Nephron progenitor cell (in vitro differentiated cells): ENCODE measurements around the gene VTI1A.

Source experiments
- DNase-seq: peaks from one replicate; pipeline ENCODE4 v3.0.0; 2021
- H3K27ac Mint-ChIP-seq: 2 replicates; pipeline ENCODE4 v1.8.0; 2021; ENCODE audit warnings: mild to moderate bottlenecking, moderate library complexity, mixed read lengths
- H3K27me3 Mint-ChIP-seq: 2 replicates; pipeline ENCODE4 v1.8.0; 2021; ENCODE audit warnings: mild to moderate bottlenecking, low read depth, mixed read lengths; ENCODE audit not compliant: poor library complexity
- H3K36me3 Mint-ChIP-seq: 2 replicates; pipeline ENCODE4 v1.8.0; 2021; ENCODE audit warnings: low read depth, mixed read lengths
- H3K4me1 Mint-ChIP-seq: 2 replicates; pipeline ENCODE4 v1.8.0; 2021; ENCODE audit warnings: mixed read lengths
- H3K4me3 Mint-ChIP-seq: 2 replicates; pipeline ENCODE4 v1.8.0; 2021; ENCODE audit warnings: mild to moderate bottlenecking, moderate library complexity, mixed read lengths
- H3K9me3 Mint-ChIP-seq: 2 replicates; pipeline ENCODE4 v1.8.0; 2021; ENCODE audit warnings: mild to moderate bottlenecking, moderate library complexity, mixed read lengths
- TF ChIP-seq, protein P1 (sequence below): fragments of 200-600 bp; sonication (generic); IDR thresholded peaks from 2 replicates; pipeline ENCODE4 v1.5.0; 2021; ENCODE audit warnings: antibody characterized with exemption

The VTI1A gene

DNA sequence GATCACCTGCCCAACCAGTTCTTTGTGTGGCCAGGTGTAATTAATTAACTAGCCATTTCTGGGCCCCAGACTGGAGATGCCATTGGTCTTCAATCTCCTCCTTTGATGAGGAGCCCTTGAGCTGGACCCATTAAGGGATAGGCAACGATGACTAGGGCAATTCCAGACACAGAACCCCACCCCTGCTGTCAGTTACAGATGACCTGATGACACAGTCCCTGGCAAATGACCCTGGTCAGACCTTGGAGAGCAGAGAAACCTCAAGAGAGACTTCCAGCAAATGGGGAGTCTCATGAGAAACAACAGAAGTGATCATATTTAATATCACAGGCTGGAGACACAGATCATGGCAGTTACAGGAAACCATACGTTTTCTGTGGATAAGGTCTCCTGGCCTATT lies 401.2 kb downstream of the VTI1A start:
- H3K4me3 Mint-ChIP-seq: no peak overlapping the region
- DNase-seq: no peak
- peaks cover 24% of the 10 kb centered on the region for H3K36me3 Mint-ChIP-seq
- TF ChIP-seq, protein P1, sequence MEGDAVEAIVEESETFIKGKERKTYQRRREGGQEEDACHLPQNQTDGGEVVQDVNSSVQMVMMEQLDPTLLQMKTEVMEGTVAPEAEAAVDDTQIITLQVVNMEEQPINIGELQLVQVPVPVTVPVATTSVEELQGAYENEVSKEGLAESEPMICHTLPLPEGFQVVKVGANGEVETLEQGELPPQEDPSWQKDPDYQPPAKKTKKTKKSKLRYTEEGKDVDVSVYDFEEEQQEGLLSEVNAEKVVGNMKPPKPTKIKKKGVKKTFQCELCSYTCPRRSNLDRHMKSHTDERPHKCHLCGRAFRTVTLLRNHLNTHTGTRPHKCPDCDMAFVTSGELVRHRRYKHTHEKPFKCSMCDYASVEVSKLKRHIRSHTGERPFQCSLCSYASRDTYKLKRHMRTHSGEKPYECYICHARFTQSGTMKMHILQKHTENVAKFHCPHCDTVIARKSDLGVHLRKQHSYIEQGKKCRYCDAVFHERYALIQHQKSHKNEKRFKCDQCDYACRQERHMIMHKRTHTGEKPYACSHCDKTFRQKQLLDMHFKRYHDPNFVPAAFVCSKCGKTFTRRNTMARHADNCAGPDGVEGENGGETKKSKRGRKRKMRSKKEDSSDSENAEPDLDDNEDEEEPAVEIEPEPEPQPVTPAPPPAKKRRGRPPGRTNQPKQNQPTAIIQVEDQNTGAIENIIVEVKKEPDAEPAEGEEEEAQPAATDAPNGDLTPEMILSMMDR: no peak
- H3K9me3 Mint-ChIP-seq: peaks cover 35% of the 10 kb centered on the region
- H3K4me1 Mint-ChIP-seq: peaks cover 12% of the 10 kb centered on the region
- H3K27me3 Mint-ChIP-seq: peaks cover 22% of the 10 kb centered on the region
- H3K27ac Mint-ChIP-seq: no peak overlapping the region

DNA sequence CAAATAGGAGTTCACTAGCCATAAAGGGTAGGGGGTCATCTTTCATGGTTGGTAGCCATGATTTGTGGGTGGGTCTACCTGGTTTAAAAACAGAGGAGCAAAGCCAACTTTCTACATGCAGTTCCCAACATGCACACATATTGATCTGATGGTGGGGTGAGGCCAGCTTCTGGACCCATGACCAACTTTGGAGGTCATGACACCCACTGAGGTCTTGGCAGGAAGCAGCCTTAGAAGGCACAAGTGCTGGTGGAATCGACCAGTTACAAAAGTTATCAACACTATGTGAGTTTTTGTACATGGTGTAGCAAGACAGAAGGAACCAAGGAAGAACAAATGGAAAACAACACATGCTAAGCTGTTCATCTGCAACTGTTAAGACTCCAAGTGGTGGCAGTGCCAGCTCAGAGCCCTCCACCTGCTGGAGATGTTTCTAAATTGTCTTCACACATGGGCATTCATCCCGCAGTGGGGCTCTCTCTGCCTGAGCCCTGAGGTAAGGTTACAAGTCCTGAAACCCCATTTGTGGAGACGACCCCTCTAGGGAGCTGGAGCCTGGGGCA lies 401.9 kb downstream of the VTI1A start:
- TF ChIP-seq, protein P1: no peak
- Mint-ChIP-seq H3K9me3 (peaks cover 35% of the 10 kb centered on the region), H3K27ac (no peak overlapping the region), H3K27me3 (peaks cover 24% of the 10 kb centered on the region), H3K4me1 (peaks cover 4% of the 10 kb centered on the region), H3K4me3 (no peak overlapping the region), H3K36me3 (peaks cover 28% of the 10 kb centered on the region)
- no peak for DNase-seq

DNA sequence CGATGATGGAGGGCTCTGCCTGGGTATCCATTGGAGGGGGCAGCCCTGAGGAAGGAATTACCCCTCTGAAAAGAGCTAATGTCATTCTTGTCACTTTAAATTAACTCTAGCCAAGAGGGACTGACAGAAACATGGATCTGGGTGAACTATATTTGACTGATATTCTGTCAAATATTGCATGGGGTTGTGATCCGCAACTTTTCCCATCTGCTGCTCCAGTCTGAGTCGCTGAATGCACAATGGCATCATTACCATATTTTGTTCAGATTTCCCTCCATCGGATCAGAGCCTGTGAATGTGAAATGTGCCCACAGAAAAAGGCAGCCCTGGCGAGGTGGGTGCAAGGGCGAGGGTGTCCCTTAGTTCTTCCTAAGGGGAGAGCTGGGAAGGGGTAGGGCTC lies 402.5 kb downstream of the VTI1A start:
- Mint-ChIP-seq H3K27ac (no peak overlapping the region), H3K27me3 (peaks cover 24% of the 10 kb centered on the region), H3K4me1 (no peaks in the 10 kb centered on the region), H3K9me3 (peaks cover 35% of the 10 kb centered on the region), H3K4me3 (no peak overlapping the region), H3K36me3 (peaks cover 28% of the 10 kb centered on the region)
- no peak for DNase-seq
- TF ChIP-seq, protein P1: no peak

DNA sequence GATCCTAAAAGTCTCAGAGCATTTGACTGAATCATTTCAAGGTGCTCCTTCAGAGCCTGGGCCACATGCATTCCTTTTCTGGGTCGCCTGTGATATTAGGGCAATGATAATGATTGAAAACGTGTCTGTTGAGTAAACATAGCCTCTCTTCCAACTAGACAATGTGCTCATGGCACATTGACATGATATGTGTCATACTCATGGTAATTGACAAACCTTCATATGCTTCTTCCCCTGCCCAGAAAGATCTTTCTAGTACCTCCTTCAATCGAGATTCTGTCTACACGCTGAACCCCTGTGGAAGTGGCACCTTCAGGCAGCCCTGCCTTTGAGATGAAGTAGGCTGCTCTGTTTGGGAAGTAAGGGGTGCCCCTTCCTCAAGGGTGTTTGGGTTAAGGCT lies 404.2 kb downstream of the VTI1A start:
- H3K27me3 Mint-ChIP-seq: peaks cover 25% of the 10 kb centered on the region
- H3K4me3 Mint-ChIP-seq: no peak overlapping the region
- no peaks in the 10 kb centered on the region for H3K4me1 Mint-ChIP-seq
- no peak for DNase-seq
- peaks cover 25% of the 10 kb centered on the region for H3K36me3 Mint-ChIP-seq
- H3K9me3 Mint-ChIP-seq: peaks cover 22% of the 10 kb centered on the region
- H3K27ac Mint-ChIP-seq: no peak overlapping the region
- TF ChIP-seq, protein P1: no peak

DNA sequence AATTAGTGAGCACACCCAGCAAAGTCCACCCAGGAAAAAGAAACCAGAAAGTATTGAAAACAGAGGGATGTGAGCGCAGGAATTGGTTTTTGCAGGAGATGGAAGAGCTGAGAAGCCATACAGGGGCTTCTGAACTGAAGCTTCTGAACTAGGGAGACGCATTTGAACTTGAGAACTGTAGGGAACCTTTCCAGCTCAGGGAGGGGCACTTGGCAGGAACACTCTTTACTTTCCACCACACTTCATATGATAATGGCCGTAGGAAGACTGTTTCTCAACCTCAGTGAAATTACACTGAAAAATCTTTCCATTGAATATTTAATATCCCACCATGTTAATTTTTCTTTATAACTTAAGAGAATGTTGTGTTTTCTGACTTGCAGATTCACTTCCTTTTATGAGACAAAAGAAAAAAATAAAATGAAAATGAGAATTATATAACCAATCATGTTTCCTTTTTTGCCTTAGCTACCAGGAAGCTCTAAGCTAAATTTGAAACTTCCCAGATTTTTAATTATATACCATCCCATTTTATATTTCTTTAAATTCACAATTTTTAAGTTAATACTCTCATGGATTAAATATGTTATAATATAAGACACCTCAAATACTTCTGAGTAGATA lies 404.7 kb downstream of the VTI1A start:
- H3K4me1 Mint-ChIP-seq: no peaks in the 10 kb centered on the region

More for the DNA sequence above, 404.7 kb downstream of the VTI1A start:
- no peak overlapping the region for H3K27ac Mint-ChIP-seq
- TF ChIP-seq, protein P1: no peak
- H3K36me3 Mint-ChIP-seq: peaks cover 24% of the 10 kb centered on the region
- H3K27me3 Mint-ChIP-seq: peaks cover 27% of the 10 kb centered on the region
- H3K9me3 Mint-ChIP-seq: peaks cover 20% of the 10 kb centered on the region
- no peak for DNase-seq
- no peak overlapping the region for H3K4me3 Mint-ChIP-seq
